SK-N-MC (cell line): ENCODE results near the gene TGDS.

ENCODE experiments used
- EZH2 ChIP-seq: fragments of 200-600 bp; sonication (generic); IDR thresholded peaks from one replicate; pipeline ENCODE4 v1.6.1; 2017; ENCODE audit warnings: antibody characterized with exemption
- FOXP2 ChIP-seq: optimal IDR thresholded peaks from 2 replicates; pipeline ENCODE3; 2011; ENCODE audit warnings: mild to moderate bottlenecking, moderate library complexity; ENCODE audit not compliant: insufficient read depth; ENCODE audit errors: extremely low read length, control extremely low read depth
- POLR2AphosphoS5 ChIP-seq: IDR thresholded peaks from 2 replicates; pipeline ENCODE4 v1.6.1; 2012; ENCODE audit warnings: mild to moderate bottlenecking, low read depth, low read length, borderline replicate concordance

DNA sequence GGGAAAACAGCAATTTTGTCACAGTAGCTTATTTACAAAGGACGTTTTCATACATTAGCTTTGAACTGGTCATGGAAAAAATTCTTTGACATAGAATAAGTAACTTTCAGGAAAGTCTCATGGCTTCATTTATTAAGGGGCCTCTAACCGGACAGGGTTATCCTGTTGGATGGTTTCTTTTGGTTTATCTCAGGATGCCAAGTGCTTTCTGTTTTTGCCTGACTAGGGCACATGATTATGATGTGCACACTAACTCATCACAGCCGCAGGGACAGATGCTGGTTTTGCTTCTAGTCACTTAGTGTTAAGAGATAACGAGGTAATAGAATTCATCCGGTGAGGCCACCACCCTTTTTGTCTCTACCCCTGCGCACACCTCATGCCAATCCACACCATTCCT is 53.0 kb downstream of the TGDS start:
- TF ChIP-seq EZH2 (no peak), POLR2AphosphoS5 (no peak), FOXP2 (no peak)
